ENCODE results near the gene SNX32. TPM values are rescaled to one million over a fixed set of nuclear protein-coding genes. Genes with fewer than 3 reads are reported as not detected.

The SNX32 gene
- total and polyA plus RNA-seq, 2 of the 13 experiments (the other 11 are each of a cell fraction or from before 2014, with no cell fraction given): 0.09 to 0.34 TPM

GRCh38 chr11:65857853-65858680 is 24.3 kb downstream of the SNX32 start, which contains the start of gene CFL1 (continued):
- peak; percentile 91 for TF ChIP-seq NR0B2 (CRISPR knock-in tag; IDR thresholded peaks at IDR 0.05)
- TF ChIP-seq TBL1XR1 (IDR thresholded peaks at IDR 0.05; ENCODE audit: borderline replicate concordance, low read length, partially characterized antibody): peak; percentile 55
- peak; percentile 55 for TF ChIP-seq FOXA3 (CRISPR knock-in tag; IDR thresholded peaks at IDR 0.05)
- TF ChIP-seq ZNF660 (CRISPR knock-in tag; IDR thresholded peaks at IDR 0.05; ENCODE audit: borderline replicate concordance, low read depth): no peak
- 0 out of 2 replicates have a peak, but pooled peaks have one; percentile 4 for TF ChIP-seq KAT7 (CRISPR knock-in tag; IDR thresholded peaks at IDR 0.05; ENCODE audit: borderline replicate concordance)
- TF ChIP-seq ZNF768 (CRISPR knock-in tag; IDR thresholded peaks at IDR 0.05): peak; percentile 69
- peak; percentile 53; the same call in 1 of the 2 replicates for TF ChIP-seq RXRA (CRISPR knock-in tag; IDR thresholded peaks at IDR 0.05)
- no peak for TF ChIP-seq CSRNP1 (CRISPR knock-in tag; IDR thresholded peaks at IDR 0.05)
- TF ChIP-seq SP4 (CRISPR knock-in tag; IDR thresholded peaks at IDR 0.05): peak; percentile 75
- peak; percentile 94 for TF ChIP-seq CCDC6 (CRISPR knock-in tag; IDR thresholded peaks at IDR 0.05)
- no peak for TF ChIP-seq PLRG1 (conservative IDR thresholded peaks at IDR 0.05)
- TF ChIP-seq JARID2 (CRISPR knock-in tag; IDR thresholded peaks at IDR 0.05; ENCODE audit: insufficient replicate concordance): no peak
- peak; percentile 32; the same call in 1 of the 2 replicates for TF ChIP-seq ZNF780A (CRISPR knock-in tag; IDR thresholded peaks at IDR 0.05)
- TF ChIP-seq FOXO1 (CRISPR knock-in tag; IDR thresholded peaks at IDR 0.05): 0 out of 2 replicates have a peak, but pooled peaks have one; percentile 65
- peak; percentile 97 for TF ChIP-seq RBM39 (IDR thresholded peaks at IDR 0.05; ENCODE audit: low read depth, low read length, poor library complexity, severe bottlenecking)
- TF ChIP-seq PHF8 (CRISPR knock-in tag; IDR thresholded peaks at IDR 0.05): peak; percentile 82
- TF ChIP-seq FOXK1 (CRISPR knock-in tag; IDR thresholded peaks at IDR 0.05; ENCODE audit: borderline replicate concordance, low read depth): peak; percentile 47
- TF ChIP-seq PATZ1 (CRISPR knock-in tag; IDR thresholded peaks at IDR 0.05): peak; percentile 51; the same call in 1 of the 2 replicates
- TF ChIP-seq U2AF1 (optimal IDR thresholded peaks at IDR 0.05; ENCODE audit: low read depth, low read length): peak; percentile 71
- 0 out of 2 replicates have a peak, but pooled peaks have one; percentile 56 for TF ChIP-seq ATF6 (CRISPR knock-in tag; conservative IDR thresholded peaks at IDR 0.05)
- no peak for TF ChIP-seq ZNF781 (CRISPR knock-in tag; IDR thresholded peaks at IDR 0.05; ENCODE audit: borderline replicate concordance, not compliant biosample characterization)
- peak; percentile 63; the same call in 1 of the 2 replicates for TF ChIP-seq ZNF124 (CRISPR knock-in tag; IDR thresholded peaks at IDR 0.05)
